HepG2 (cell line): ENCODE results near the gene EIF3A. TPM values are rescaled to one million over a fixed set of nuclear protein-coding genes. Genes with fewer than 3 reads are reported as not detected.

Experiments
- MIER2 ChIP-seq: IDR thresholded peaks from 2 replicates; pipeline ENCODE4 v1.6.1; 2016; ENCODE audit warnings: missing biosample characterization, missing genetic modification reagents
- SATB2 ChIP-seq: sonication (generic); formaldehyde crosslinking; IDR thresholded peaks from 2 replicates; pipeline ENCODE4 v1.5.0; 2020; ENCODE audit warnings: missing genetic modification reagents
- SIN3A ChIP-seq: IDR thresholded peaks from 2 replicates; pipeline ENCODE4 v1.6.1; 2011; ENCODE audit warnings: low read depth, mild to moderate bottlenecking, control low read depth, low read length, borderline replicate concordance
- ZBTB14 ChIP-seq: sonication (generic); formaldehyde crosslinking; IDR thresholded peaks from 2 replicates; pipeline ENCODE4 v1.4.0; 2020; ENCODE audit warnings: missing genetic modification reagents
- ZBTB38 ChIP-seq: sonication (generic); formaldehyde crosslinking; IDR thresholded peaks from 2 replicates; pipeline ENCODE4 v1.5.1; 2020; ENCODE audit warnings: mild to moderate bottlenecking, missing genetic modification reagents
- ZBTB40 ChIP-seq, 2 experiments: fragments of 450-650 bp in 1 of 2; sonication (generic) in 1 of 2; formaldehyde crosslinking in 1 of 2; IDR thresholded peaks; 2 replicates each; pipeline versions ENCODE4 v1.6.1 to v1.8.0; 2016 to 2022; ENCODE audit warnings: antibody characterized with exemption in 1 of 2, mild to moderate bottlenecking in 1 of 2, missing genetic modification reagents in 1 of 2
- ZNF12 ChIP-seq: sonication (generic); formaldehyde crosslinking; IDR thresholded peaks from 2 replicates; pipeline ENCODE4 v1.5.0; 2020; ENCODE audit warnings: missing genetic modification reagents
- ZNF563 ChIP-seq: sonication (generic); formaldehyde crosslinking; IDR thresholded peaks from 2 replicates; pipeline ENCODE4 v1.8.0; 2022; ENCODE audit warnings: mild to moderate bottlenecking, moderate library complexity, missing genetic modification reagents
- ZNF709 ChIP-seq: sonication (generic); formaldehyde crosslinking; IDR thresholded peaks from 2 replicates; pipeline ENCODE4 v1.5.0; 2020; ENCODE audit warnings: mild to moderate bottlenecking, missing genetic modification reagents
- ZNF792 ChIP-seq: IDR thresholded peaks from 2 replicates; pipeline ENCODE4 v1.6.1; 2016
- polyA plus RNA-seq, 8 experiments: library from polyadenylated mRNA; depleted of rRNA in 3 of 8; stranded (reverse) in 7 of 8; unstranded in 1 of 8; fragments of >200 nt; fragmentation: Illumina TruSeq in 4 of 8; extraction: Trizol in 4 of 8; gene quantifications; 2 replicates each; pipeline versions ENCODE4 v1.2.1 to v1.2.3, GENCODE V29; 2011 to 2016; ENCODE audit warnings: low read depth in 4 of 8, missing spikeins in 1 of 8, mixed read lengths in 1 of 8; ENCODE audit not compliant: insufficient read depth in 1 of 8
- total RNA-seq, 5 experiments: library from RNA; depleted of rRNA; stranded (reverse); fragments of >200 nt; fragmentation: Illumina TruSeq; extraction: Trizol; gene quantifications; 2 replicates each; pipeline ENCODE4 v1.2.3, GENCODE V29; 2016; ENCODE audit warnings: low read depth in 1 of 5
- TF ChIP-seq, protein P1 (sequence below): sonication (generic); formaldehyde crosslinking; IDR thresholded peaks from 2 replicates; pipeline ENCODE4 v1.4.0; 2020; ENCODE audit warnings: mild to moderate bottlenecking, missing genetic modification reagents

EIF3A gene
- total and polyA plus RNA-seq, 2 of the 13 experiments (the other 11 are each of a cell fraction or from before 2014, with no cell fraction given): 25.6 to 117 TPM

GRCh38 chr10:119113751-119114732 is 33.4 kb upstream of the EIF3A start (continued):
- TF ChIP-seq, protein P1, sequence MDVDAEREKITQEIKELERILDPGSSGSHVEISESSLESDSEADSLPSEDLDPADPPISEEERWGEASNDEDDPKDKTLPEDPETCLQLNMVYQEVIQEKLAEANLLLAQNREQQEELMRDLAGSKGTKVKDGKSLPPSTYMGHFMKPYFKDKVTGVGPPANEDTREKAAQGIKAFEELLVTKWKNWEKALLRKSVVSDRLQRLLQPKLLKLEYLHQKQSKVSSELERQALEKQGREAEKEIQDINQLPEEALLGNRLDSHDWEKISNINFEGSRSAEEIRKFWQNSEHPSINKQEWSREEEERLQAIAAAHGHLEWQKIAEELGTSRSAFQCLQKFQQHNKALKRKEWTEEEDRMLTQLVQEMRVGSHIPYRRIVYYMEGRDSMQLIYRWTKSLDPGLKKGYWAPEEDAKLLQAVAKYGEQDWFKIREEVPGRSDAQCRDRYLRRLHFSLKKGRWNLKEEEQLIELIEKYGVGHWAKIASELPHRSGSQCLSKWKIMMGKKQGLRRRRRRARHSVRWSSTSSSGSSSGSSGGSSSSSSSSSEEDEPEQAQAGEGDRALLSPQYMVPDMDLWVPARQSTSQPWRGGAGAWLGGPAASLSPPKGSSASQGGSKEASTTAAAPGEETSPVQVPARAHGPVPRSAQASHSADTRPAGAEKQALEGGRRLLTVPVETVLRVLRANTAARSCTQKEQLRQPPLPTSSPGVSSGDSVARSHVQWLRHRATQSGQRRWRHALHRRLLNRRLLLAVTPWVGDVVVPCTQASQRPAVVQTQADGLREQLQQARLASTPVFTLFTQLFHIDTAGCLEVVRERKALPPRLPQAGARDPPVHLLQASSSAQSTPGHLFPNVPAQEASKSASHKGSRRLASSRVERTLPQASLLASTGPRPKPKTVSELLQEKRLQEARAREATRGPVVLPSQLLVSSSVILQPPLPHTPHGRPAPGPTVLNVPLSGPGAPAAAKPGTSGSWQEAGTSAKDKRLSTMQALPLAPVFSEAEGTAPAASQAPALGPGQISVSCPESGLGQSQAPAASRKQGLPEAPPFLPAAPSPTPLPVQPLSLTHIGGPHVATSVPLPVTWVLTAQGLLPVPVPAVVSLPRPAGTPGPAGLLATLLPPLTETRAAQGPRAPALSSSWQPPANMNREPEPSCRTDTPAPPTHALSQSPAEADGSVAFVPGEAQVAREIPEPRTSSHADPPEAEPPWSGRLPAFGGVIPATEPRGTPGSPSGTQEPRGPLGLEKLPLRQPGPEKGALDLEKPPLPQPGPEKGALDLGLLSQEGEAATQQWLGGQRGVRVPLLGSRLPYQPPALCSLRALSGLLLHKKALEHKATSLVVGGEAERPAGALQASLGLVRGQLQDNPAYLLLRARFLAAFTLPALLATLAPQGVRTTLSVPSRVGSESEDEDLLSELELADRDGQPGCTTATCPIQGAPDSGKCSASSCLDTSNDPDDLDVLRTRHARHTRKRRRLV: 0 out of 2 replicates have a peak, but pooled peaks have one; percentile 23
- TF ChIP-seq ZNF563 (CRISPR knock-in tag) (no peak), ZNF709 (CRISPR knock-in tag) (no peak; the same call in 1 of the 2 replicates), ZBTB38 (CRISPR knock-in tag) (peak; percentile 63; the same call in 1 of the 2 replicates), MIER2 (CRISPR knock-in tag) (no peak), ZBTB14 (CRISPR knock-in tag) (no peak), SATB2 (CRISPR knock-in tag) (no peak), SIN3A (0 out of 2 replicates have a peak, but pooled peaks have one; percentile 23), ZNF792 (peak; percentile 39; the same call in 1 of the 2 replicates), ZBTB40 (IDR thresholded peaks at IDR 0.05) (no peak), ZBTB40 (CRISPR knock-in tag; IDR thresholded peaks at IDR 0.05) (peak; percentile 35; the same call in 1 of the 2 replicates), ZNF12 (CRISPR knock-in tag) (peak; percentile 26; the same call in 1 of the 2 replicates)
